Measurements from ENCODE around the gene PLPPR5. TPM values are rescaled to one million over a fixed set of nuclear protein-coding genes. Genes with fewer than 3 reads are reported as not detected.

The PLPPR5 gene
- total RNA-seq, 1 donor from 2014 or later = 0.17 TPM

- TF ChIP-seq CTCF (conservative IDR thresholded peaks at IDR 0.05; ENCODE audit: low read depth, low read length) = no peak
- no peak overlapping the region for H3K4me3 ChIP-seq (ENCODE audit: low read depth, low read length)
- DNase-seq (ENCODE audit: low read depth) = no peak
These were observed 55.5 kb downstream of the PLPPR5 start for GRCh38 chr1:98949166-98949565.

DNA sequence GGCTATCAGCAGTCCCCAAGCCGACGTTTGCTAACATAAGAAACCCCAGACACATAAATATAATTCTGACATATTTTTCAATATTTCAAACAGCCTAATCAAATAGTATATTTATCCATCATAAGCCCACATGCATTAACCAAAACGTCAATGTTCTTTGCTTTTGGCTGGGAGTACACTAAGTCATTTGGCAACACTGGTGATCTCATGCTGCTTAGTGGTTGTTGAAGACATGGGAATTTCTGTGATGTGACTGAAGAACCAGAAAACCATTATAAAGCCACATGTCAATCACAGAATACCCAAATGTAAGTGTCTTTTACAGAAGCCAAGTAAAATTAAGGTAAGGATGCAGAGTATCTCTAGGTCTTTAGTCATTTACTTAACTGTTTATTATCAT, 57.6 kb downstream of the PLPPR5 start:
- H3K4me3 ChIP-seq (ENCODE audit: low read depth, low read length) = no peak overlapping the region
- no peak for DNase-seq (ENCODE audit: low read depth)
- no peak for TF ChIP-seq CTCF (conservative IDR thresholded peaks at IDR 0.05; ENCODE audit: low read depth, low read length)

GRCh38 chr1:98940722-98941079, 64.0 kb downstream of the PLPPR5 start:
- no peak overlapping the region for H3K4me3 ChIP-seq (ENCODE audit: low read depth, low read length)
- no peak for DNase-seq (ENCODE audit: low read depth)
- TF ChIP-seq CTCF (conservative IDR thresholded peaks at IDR 0.05; ENCODE audit: low read depth, low read length) = no peak

GRCh38 chr1:98940069-98940721, 64.5 kb downstream of the PLPPR5 start:
- no peak for DNase-seq (ENCODE audit: low read depth)
- TF ChIP-seq CTCF (conservative IDR thresholded peaks at IDR 0.05; ENCODE audit: low read depth, low read length) = no peak
- H3K4me3 ChIP-seq (ENCODE audit: low read depth, low read length) = no peak overlapping the region

DNA sequence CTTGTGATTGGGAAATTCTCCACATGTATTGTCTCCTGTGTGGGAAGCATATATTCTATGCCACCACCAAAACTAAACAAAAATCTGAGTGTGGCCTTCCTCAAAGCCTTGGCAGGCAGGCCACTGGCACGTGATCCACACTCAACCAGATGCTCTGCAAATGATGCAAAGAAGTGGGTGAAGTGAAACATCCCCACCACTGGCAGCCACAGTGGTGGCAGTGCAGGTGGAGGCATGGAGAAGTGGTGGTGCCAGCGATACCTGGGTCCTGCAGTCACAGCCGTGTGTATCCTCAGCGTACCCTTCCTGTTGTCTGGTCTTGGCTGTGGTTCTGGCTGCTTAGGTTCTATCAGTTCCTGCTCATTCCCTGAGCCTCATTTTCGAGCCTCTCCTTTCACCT, 65.2 kb downstream of the PLPPR5 start:
- no peak for DNase-seq (ENCODE audit: low read depth)
- TF ChIP-seq CTCF (conservative IDR thresholded peaks at IDR 0.05; ENCODE audit: low read depth, low read length) = no peak
- H3K4me3 ChIP-seq (ENCODE audit: low read depth, low read length) = no peak overlapping the region

- no peak overlapping the region for H3K4me3 ChIP-seq (ENCODE audit: low read depth, low read length)
- TF ChIP-seq CTCF (conservative IDR thresholded peaks at IDR 0.05; ENCODE audit: low read depth, low read length) = no peak
- DNase-seq (ENCODE audit: low read depth) = no peak
These were observed 67.3 kb downstream of the PLPPR5 start for GRCh38 chr1:98937347-98937746.

GRCh38 chr1:98932184-98932583, 72.5 kb downstream of the PLPPR5 start:
- DNase-seq (ENCODE audit: low read depth) = no peak
- TF ChIP-seq CTCF (conservative IDR thresholded peaks at IDR 0.05; ENCODE audit: low read depth, low read length) = no peak

More at GRCh38 chr1:98932184-98932583, 72.5 kb downstream of the PLPPR5 start:
- no peak overlapping the region for H3K4me3 ChIP-seq (ENCODE audit: low read depth, low read length)

All from epithelial cell of proximal tubule (primary cell).